Limb (tissue), 2 donors: ENCODE data around the gene CPVL.

ENCODE experiments used
- DNase-seq, 2 donors: peaks; one replicate each; pipeline ENCODE4 v3.0.0-alpha.2; 2016; ENCODE audit errors: extremely low spot score in 2 of 2

The CPVL gene

DNA sequence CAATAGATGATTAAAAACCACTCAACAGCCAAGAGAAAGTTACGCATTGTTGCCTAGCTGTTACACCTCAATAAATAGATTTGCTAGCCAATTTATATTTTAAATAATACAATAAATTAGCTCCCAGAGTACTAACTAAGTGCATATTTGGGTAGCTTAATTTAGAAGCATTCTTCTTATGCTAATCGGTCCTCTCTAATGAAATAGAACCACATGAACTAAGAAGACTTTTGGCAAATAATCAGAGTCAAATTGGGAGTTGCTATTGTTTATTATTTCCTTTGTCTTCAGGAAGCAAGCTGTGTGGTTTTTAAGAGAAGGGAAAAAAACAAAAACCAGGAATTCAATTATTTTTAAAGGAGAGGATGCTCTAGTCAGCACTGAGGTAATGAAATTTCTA lies 139.2 kb downstream of the CPVL start:
- no peak for DNase-seq

DNA sequence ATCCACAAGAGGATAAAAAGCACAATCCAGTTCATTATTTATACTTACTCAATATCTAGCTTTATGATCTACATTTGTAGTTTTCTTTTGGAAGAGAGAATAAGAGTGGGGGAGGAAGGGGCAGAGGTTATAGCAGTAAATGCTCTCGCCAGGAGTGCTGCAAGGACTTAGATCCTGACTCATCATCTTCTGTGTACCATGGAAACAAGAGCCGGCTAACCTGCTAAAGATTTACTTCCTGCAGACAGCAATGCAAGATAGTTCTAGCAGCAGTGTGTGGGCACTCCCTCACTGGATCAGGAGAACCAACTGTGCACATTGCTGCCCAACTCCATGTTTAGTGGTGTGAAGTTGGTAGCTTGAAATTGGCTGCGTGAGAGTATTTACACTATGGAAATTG lies 140.5 kb downstream of the CPVL start:
- no peak for DNase-seq

DNA sequence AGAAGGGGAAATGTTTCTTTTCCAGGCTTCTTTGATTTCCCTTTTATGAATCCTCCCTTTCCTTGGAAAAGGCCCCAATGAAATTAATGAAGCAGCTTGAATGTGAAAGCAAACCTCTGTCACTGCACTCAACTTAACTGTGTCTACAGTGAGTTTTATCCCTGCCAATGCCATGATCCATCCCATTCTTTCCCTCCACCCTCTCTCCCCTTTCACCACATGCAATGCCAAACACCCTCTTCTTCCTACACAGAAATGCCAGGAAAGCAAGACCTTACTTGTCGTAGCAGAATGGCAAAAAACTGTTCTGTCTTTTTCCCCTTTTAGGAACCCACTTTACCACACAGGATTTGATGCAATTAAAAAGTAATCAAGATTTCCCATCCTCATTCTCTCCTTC lies 140.9 kb downstream of the CPVL start:
- DNase-seq = no peak

DNA sequence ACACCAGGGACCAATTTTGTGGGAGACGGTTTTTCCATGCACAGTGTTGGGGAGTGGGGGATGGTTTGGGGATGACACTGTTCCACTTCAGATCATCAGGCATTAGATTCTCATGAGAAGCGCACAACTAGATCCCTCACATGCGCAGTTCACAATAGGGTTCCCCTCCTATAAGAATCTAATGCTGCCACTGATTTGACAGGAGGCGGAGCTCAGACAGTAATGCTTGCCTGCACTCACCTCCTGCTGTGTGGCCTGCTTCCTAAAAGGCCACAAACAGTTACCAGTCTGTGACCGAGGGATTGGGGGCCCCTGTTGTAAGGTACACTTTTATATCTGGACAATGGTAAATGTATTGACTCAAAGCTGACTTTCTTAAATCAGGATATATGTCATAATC lies 142.6 kb downstream of the CPVL start:
- no peak for DNase-seq

DNA sequence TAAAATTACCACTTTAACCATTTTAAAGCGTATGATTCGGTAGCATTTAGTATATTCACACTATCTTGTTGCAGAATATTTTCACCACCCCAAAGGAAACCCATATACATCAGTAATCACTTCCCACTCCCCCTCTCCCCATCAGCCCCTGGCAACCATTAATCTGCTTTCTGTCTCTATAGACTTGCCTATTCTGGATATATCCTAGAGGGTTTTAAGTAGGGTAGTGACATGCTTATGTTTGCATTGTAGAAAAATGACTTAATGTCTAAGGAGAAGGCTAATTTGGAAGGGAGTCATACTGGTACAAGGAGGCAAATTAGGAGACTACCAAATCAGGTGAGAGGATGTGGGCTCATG lies 145.6 kb downstream of the CPVL start:
- DNase-seq = no peak

DNA sequence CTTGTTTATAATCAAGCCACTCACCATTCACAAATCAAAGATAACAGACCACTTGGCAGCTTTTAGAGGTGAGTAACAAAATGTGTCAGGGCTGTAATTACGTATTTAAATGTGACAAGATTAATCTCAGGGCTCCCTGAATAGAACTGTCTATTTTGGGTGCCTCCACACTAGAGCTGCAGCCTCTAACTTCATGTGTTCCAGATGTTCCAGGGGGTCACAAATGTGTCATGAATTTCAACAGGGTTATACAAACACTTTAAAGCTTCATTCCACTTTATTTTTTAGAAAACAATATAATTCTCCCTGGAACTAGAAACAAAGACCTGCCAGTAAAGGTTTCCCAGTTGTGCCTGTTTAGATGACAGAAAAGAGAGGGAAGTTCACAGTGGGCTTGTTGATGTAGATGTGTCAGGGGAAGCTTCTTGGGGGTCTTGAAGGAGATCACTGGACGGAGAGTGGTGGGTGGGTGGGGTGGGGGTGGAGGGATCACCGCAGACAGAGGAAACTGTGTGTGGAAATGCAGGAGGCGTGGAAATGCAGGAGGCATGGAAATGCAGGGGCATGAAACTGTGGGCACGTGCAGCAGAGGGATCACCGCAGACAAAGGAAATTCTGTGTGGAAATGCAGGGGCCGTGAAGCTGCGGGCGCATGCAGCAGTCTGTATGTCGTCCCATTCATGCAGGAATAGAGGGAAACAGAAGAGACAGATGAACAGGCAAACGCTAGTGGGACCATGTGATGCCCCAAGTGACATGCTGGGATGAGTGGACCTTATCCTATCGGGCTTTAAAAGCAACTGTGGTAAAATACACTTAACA lies 146.2 kb downstream of the CPVL start:
- DNase-seq = peak in 1 of 2 donors; percentile 52

DNA sequence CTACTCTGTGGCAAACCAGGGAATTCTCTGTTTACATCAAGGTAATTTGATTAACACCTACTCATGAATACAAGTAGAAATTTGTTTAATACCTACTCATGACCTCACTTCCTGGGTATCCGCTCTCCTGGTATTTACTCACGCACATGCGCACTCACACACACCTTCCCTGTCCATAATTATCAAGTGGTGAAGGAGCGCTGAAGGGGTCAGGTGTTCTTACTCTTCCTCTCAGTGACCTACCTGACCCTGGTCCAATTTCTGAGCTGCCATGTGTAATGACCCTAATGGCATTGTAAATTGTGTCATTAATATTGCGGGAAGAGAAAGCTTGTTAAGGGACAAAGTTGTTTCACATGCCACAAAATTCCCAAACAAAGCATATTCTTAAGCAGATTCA lies 146.9 kb downstream of the CPVL start:
- no peak for DNase-seq

DNA sequence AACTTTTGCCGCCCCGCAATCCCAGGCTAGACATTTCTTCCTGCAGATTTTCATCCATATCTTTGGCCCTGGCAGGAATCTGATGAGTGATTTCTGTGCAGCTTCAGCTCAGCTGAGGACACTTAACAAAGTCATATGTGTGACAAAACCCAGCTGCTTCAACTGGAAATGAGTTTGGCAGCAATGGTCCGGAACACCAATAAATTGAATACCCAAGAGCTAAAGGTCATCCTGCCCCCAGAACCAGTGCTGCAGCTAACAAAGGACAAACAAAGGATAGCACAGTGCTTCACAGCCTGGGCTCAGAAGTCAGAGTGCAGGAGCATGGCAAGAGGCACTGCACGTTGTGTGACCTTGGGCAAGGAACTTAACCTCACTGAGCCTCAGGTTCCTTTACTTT lies 148.2 kb downstream of the CPVL start:
- DNase-seq = no peak

DNA sequence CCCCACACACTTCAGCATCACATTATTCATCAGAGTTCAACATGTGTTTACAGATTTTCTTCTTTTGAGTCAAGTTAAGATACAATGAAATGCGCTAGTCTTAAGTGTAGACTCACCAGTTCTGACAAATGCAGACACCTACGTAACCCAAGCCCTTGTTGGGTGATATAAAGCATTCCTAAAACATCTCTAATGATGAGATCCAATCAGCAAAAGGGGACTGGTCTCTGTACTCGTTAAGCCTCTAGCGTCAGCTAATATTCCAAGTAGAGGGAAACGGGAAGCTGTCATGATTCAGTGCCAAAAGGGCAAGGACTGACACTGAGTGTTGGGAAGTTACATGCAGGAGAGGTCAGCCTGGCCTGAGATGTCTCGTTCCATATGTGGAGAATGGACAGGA lies 149.5 kb downstream of the CPVL start:
- no peak for DNase-seq

DNA sequence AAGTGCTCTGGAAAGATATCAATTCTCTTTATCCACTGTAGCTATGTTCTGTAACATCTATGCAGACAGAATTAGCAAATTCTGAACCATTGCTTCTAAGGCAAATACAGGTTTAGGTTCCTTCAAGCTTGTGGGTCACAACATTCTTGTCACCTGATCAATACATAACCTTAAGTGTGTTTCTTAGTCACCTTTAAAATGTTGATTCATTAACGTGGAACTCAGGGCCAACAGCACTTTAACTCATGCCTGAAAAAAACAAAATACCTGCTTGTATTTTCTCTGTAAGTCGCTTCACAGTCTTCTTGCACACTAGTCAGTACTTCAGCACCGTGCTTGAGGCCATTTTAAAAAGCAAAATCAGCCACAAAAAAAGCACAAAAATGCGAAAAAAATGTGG lies 153.0 kb downstream of the CPVL start:
- no peak for DNase-seq

DNA sequence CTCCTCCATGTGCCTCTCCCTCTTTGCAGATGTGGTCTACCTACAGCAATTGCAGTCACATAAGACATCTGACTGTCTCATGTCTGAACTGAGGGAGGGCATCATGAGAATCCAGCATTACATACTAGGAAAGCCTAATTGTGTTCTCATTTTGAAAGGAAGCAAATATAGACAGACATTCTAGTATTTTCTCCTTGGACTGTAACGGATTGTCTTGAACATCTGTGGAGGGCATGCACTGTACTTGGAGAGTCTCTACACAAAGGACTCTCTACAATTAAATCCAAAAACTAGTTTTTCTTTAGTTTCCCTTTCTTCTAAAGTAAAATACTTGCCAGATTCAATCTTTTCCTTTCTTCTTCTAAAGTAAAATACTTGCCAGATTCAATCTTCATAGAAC lies 153.5 kb downstream of the CPVL start:
- no peak for DNase-seq

DNA sequence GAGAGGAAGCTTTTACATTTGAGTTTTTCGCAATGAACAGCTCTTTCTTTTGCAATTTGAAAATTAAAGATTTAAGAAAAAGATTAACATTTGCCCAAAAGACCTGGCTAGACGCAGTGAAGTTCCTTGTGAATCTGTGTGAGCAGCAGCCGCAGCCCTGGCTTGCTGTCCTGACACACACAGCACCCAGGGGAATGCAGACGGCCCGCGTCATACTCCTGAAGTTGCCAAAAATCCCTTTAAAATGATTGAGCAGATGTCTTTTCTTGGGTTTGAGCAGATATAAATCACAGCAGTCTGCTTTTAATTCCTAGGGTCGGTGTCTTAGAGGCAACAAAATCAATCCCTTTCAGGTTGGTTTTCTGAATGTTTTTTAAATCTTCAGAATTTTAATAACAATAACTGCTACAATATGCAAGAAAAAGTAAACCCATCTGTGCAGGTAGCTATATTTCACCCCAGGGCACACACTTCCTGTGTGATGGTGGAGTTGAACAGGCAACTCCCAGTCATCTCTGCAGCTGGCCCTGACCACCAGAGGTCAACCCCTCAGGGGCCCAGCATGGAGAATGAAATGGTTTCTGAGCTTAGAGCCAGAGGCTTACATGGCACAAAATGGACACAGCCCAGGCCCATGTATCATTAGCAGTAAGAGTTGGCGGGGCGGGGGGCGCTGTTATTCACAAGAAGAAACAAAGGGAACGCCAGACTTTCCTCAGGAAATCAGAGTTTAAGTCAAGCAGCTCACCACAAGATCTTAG lies 156.0 kb downstream of the CPVL start:
- peak; percentile 67 to 72 for DNase-seq

DNA sequence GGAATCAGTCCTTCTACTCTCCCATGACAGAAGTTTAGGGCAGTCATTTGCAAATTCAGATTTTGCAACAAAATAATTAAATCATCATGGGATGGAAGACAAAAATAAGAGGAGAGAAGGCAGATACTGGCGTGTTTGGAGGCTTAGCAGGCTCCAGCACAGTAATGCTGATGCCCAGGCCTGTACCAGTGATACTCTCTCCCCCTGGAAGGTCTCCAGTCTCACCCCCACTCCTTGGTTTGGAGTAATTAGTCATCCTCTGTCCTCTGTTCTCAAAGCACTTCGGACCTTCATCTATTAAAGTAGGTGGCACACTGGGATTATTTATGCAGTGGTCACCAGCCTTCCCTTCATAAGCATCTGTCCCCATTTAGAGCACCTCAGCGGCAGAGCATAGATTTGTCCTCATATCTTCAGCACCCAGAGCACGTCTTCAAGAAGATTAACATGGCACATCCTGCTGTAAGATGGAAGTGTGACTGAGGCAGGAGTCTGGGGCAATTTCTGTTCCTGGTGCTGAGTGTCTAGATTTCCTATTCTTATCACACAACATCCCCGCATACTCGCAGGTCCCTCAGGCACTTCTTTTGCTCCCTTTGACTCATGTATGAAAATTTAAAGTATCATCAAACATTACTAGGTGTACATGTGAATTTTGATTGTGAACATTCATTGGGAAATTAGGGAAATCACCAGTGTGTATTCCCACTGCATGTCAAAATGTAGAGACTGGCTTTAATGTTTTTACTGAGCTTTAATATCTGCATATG lies 156.9 kb downstream of the CPVL start:
- DNase-seq = no peak

DNA sequence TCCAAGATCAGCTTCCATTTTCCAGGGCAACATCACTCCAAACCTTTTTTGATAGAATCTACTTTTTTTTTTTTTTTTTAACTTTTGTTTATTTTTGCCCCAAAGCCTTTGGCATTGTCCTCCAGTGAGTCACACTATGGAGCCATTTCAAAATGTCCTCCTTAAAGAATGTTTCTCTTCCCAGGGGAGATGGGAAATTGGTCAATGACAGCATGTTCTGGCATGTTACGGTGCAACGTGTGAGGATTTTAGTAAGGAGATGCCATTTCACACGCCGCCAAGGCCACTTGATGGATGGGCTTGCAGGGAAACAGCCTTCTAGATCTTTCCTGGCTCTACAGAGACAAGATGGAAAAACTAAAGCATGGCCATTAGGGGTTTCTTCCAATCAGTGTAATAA lies 157.5 kb downstream of the CPVL start:
- no peak for DNase-seq

DNA sequence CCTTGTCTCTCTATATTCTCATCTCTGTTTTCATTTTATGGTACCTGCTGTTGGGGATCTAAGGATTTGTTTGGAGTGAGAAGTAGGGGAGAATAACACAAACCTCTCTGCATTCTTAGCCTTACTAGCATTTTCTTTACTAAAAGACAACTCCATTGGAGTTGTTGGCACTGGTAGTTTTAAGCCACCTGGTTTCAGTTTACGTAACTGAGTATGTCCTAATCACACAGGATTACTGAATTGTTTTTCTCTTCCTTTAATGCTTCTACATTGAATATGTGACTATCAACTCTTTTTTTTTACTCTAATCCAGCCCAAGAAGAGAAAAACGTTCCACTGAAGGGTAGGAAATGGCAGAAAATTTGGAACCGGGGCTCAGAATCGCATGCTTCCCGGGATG lies 158.2 kb downstream of the CPVL start:
- no peak for DNase-seq

DNA sequence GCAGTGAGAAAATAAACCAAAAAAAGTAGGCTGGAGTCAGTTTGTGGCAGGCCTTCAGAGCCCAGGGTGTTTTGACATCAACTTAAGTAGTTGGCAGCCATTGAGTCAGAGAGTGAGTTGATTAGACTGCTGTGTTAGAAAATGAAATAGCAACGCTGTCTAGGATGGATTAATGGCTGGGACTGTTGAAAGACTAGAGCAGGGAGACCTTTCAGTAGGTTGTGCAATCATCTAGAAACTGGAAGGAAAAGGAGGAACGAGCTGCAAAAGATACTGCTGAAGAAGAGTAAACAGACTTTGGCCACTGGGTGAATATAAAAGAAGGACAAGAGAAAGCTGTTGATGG lies 159.6 kb downstream of the CPVL start:
- DNase-seq = no peak

DNA sequence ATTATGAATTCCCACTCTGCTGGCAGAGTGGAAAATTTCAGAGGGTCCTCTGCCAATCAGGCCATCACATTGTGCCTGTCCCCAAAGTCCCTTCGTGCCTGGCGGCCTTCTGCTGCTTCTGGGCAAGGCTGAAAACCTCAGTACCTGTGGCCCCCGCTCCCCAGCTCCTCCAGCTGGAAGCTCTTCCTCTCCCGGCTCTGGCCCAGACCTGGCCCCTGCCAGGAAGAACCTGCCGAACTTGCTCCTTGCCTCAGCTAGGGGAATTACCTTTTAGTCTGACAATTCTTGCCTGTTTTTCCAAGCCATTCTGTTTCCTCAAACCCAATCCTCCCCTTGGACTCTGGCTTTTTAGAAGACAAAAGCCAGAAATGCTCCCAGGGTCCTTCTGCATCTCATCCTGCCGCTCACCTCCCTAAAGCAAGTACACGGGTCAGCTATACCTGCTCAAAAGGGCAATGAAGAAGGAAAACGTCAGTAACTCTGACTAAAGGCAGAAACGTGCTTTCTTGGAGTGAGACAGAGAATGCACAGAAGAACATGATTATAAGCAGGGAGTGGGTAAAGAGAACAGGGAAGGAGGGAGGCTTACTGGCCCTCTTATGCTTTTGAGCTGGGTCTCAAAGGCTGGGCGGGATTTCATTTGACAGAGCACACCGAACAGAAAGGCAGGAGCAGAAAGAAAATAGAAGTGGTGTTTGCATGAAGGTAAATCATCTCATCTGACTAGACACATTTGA lies 160.1 kb downstream of the CPVL start:
- no peak for DNase-seq

DNA sequence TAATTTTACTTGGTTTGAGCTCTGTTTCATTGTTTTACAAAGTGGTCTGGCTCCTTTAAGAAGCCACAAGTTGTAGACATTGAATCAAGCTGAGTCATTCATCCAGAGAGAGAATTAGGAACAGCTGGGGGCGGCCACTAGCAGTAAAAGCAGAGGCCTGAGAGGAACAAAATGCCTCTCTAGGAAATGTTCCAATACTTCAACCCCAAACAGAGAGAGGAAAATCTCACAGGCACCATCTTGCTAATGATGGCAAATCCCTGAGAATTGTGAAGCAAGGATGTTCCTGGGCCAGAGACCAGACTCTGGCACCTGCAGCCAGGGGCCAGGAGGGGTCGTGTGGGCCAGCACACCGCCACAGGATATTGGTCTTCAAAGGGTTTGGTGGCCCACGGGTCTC lies 161.7 kb downstream of the CPVL start:
- DNase-seq = peak; percentile 51 to 82

DNA sequence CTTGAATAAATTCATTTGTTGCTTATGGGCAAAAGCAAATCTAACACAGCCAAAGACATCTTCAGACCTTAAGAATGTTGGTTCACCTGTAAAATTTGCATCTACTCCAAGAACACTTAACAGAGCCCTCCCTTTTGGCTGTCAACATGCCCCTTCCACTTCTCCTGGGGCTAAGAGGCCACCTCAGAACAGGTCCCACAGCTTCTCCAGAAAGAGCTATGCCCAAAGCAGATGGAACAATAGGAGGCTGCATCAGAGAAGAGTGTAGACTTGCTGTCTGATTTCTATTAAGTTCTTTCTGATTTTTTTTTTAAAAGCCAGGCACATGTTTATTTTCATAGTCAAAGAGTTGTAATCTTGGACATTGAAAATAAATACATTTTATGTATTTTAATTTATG lies 162.1 kb downstream of the CPVL start:
- no peak for DNase-seq

DNA sequence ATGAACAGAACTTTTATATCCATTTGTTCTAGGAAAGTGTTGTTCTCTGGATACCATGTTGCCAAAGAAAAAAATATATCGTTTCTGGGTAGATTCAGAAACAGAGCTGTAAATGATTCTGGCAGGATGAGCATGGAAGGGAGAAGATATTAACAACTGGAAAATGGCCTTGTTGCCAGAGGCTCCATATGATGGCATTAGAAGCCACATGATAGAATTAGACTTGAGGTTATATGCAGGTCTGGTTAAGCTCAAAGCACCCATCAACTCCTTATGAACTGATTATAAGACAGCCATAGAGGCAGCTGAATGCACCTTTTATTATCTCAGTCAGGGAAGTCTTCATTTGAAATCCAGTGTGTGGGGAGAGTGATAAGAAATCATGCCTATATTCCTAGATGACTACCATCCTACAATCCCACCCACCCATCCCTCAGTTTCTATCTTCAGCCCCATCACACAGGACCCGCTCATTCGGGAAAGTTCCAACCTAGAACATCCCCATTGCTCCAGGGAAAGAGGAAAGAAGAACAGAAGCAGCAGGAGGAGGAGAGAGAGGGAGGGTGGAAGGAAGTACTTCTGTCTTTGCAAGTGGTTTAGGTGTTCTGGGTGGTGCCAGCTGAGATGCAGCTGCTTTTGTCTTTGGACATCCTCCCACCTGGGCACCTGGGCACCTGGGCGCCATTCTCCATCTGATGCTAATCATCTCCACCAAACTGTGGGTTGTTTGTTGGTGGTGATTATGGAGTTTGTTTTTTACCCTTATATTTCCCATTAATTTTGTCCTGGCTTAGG lies 162.7 kb downstream of the CPVL start:
- no peak for DNase-seq

DNA sequence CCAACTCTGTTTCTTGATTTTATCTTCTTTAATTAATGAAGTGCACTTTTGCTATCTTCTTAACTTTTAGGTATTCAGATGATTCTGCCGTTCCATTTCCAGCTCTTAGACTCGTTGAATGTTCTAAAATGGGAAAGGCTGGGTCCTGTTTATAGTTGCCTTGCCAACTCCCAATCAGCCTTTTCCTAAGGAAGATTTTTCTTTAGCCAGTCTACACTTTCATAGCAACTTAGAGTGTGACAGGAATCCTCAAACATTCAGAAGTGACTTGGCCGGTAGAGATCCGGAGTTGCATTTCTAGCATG lies 165.2 kb downstream of the CPVL start:
- no peak for DNase-seq
